HG03565 (cell line): ENCODE data around the gene FAAH2.
"Not testable (repeated sequence)": the region's sequence is repeated elsewhere in the genome, so short reads cannot be mapped to it uniquely, and the experiment has no call there.

ENCODE experiments used
- ATAC-seq: cut with Tn5 transposase; IDR thresholded peaks from one replicate; pipeline ENCODE4 v1.9.1; 2021; ENCODE audit warnings: mild to moderate bottlenecking, moderate library complexity; ENCODE audit not compliant: unreplicated experiment

FAAH2 gene, protein sequence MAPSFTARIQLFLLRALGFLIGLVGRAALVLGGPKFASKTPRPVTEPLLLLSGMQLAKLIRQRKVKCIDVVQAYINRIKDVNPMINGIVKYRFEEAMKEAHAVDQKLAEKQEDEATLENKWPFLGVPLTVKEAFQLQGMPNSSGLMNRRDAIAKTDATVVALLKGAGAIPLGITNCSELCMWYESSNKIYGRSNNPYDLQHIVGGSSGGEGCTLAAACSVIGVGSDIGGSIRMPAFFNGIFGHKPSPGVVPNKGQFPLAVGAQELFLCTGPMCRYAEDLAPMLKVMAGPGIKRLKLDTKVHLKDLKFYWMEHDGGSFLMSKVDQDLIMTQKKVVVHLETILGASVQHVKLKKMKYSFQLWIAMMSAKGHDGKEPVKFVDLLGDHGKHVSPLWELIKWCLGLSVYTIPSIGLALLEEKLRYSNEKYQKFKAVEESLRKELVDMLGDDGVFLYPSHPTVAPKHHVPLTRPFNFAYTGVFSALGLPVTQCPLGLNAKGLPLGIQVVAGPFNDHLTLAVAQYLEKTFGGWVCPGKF

DNA sequence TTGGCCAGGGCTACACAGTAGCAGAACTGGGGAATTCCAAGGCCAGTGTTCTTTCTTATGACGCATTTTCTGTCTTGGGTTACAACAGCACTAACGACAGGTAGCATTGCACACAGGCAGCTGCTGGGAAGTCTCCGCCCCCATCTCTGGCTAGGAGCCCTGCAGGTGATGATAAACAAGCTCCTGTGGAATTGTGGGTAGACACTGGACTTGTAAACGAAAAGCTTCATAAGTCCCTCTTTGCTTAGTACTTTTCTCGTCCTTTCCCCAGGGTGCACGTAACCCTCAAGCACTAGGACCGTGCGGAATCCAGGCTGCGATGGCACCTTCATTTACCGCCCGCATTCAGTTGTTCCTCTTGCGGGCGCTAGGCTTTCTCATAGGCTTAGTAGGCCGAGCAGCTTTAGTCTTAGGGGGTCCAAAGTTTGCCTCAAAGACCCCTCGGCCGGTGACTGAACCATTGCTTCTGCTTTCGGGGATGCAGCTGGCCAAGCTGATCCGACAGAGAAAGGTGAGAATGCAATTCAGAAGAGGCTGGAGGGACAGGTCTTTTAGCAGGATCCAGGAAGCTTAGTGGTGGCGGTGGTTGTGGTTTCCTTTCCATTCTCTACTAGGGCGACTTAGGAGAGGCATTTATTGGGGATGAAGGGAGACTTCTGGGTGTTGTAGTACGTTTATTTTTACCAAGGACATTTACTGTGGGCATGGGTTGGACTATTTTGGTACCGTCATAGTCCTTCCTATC is at the start of gene FAAH2:
Gene FAAH2 (plus strand): TSS at position 200 of the 745 bp plus-strand sequence. CDS start 120 bp downstream, at position 320.
- ATAC-seq: peak; percentile 75

DNA sequence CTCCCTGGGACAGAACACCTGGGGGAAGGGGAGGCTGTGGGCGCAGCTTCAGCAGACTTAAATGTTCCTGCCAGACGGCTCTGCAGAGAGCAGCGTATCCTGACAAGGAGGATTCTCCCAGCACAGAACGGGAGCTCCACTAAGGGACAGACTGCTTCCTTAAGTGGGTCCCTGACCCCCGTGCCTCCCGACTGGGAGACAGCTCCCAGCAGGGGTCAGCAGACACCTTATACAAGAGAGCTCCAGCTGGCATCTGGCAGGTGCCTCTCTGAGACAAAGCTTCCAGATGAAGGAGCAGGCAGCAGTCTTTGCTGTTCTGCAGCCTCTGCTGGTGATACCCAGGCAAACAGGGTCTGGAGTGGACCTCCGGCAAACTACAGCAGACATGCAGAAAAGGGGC is 44.5 kb upstream of the FAAH2 start:
- no peak for ATAC-seq

DNA sequence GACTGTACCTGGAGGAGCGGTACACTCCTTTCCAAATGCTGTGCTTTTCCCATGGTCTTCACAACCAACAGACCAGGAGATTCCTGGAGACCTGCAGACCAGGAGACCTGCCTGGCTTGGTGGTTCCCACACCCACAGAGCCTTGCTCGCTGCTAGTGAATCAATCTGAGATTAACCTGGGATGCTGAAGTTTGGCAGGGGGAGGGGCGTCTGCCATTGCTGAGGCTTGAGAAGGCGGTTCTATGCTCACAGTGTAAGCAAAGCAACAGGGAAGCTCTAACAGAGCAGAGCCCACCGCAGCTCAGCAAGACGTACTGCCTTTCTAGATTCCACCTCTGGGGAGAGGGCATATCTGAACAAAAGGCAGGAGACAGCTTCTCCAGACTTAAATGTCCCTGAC is 34.5 kb upstream of the FAAH2 start:
- no peak for ATAC-seq

DNA sequence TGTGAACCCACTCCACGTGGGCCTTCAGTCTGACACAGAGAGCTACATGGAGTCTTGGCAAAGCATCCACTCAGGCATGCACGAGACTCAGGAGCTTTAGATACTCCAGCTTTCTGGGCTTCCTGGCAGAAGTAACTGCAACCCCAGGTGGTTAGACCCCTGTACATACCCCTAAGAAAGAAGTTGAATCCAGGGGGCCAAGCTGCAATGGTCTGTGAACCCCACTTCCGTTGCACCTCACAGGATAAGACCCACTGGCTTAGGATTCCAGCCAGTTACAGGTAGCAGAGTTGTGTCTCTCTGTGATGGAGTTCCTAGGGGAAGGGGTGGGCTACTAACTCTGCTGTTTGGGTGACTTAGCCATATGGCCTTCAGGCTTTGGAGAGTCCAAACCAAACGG is 21.4 kb upstream of the FAAH2 start:
- ATAC-seq: no peak

DNA sequence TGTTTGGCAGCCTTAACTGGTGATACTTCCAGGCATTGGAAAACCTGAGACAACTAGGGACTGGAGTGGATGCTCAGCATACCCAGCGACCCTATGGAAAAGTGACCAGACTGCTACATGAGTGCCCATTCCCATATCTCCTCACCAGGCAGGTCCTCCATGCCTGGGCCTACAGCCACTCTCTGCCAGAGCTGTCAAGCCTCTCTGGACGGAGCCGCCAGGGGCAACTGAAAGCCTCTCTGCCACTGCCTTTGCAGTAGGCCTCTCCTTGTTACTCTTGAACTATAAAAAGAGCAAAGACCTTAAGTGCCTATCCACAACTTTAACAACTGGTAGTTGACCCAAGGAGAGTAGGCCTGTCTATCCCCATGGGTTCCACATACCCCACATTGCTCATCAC is 20.2 kb upstream of the FAAH2 start:
- ATAC-seq: no peak

DNA sequence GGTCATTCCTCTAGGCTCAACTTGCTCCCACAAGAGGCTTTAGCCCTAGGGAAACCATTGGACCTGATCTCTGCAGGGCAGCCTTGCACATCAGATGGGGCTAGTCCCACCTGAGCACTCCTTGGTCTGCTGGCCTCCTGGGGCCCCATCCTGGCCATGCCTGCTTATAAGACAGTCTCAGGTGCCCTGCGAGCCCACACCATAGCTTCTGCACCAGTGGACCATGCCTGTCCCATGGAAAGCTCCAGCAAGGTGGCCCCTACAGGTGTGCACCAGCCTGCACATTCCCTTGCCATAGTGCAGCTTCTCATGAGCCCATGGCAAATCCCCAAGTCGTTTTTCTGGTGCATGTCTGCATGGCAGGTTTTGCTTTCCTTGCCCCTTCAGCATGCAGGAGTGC is 19.6 kb upstream of the FAAH2 start:
- ATAC-seq: no peak

DNA sequence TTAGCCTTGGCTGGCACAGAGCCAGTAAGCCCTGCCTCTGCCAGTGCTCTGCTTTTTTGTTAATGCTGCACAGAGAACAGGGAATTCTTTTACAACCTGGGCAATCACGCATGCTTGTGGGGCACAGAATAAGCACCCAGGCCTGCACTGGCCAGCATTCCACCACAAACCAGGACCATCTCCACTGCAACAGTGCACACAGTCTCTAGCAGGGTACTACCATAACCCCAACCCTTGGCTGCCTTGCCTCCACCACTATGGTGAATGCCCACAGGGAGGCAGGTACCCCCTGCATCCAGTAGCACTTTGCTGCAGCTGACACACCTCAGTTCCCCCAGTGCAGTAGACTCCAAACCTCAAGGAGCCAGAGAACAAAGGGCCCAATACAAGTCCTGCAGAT is 19.2 kb upstream of the FAAH2 start:
- ATAC-seq: no peak

DNA sequence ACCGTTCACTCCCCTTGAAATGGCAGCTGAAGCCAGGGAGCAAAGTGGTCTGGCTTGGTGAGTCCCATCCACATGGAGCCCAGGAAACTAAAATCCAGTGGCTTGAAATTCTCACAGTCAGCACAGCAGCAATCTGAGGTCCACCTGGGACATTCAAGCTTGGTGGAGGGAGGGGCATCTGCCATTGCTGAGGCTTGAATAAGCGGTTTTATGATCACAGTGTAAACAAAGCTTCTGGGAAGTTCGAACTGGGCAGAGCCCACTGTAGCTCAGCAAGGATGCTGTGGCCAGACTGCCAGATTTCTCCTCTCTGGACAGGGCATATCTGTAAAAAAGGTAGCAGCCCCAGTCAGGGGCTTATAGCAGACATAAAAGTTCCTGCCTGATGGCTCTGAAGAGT is 15.5 kb upstream of the FAAH2 start:
- ATAC-seq: no peak

DNA sequence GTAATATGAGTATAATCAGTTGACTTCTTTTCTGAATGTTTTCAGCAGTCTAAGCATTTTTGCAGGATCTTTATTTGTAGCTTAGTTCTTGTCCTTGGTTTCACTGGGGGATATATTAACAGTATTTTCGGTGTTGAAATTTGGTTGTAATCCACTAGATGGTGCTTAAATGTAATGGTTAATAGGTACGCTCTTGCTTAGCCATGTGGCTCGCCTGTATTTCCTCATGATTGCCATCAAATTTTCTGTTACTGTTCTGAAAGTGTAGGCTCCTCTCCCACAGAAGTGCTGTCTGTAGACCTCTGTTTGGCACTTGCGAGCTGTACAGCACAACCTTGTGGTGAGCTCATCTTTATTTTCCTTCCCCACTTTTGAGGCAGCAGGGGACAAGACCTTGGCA is 3.9 kb upstream of the FAAH2 start:
- ATAC-seq: no peak

DNA sequence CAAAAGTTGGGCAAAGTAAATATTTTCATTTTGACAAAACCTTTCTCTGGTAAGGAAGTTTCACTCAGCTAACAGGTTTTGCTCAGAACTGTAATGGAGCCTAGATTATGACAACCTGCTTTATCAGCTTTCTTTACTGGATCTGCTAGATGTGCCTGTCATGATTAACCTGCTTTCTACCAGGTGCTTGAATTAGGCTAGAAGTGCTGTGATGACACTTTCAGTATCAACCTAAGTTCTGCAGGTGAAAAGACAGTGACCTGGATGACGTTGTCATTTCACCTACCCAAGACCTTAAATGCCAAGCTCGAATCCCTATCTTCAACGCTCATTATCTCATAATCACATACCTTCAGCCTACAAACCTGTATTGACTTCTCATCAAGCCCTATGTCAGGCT is 1.5 kb upstream of the FAAH2 start:
- no peak for ATAC-seq

DNA sequence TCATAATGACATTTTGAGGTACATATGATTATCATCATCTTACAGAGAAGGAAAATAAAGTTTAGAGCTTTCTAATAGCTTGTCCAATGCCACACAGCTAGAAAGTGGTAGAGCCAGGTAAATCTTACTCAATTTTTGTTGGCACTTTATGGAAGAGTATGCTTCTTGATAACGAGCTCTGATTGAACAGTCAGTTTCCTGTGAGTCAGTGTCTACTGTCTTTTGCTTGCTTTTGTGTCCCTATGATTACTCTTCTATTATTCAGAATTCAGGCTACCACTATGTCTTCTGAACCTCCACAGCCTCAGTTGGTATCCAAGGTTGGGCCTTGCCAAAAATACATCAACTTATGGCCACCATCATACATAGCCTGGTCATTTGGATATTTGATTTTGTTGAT is 2.6 kb downstream of the FAAH2 start:
- ATAC-seq: no peak

DNA sequence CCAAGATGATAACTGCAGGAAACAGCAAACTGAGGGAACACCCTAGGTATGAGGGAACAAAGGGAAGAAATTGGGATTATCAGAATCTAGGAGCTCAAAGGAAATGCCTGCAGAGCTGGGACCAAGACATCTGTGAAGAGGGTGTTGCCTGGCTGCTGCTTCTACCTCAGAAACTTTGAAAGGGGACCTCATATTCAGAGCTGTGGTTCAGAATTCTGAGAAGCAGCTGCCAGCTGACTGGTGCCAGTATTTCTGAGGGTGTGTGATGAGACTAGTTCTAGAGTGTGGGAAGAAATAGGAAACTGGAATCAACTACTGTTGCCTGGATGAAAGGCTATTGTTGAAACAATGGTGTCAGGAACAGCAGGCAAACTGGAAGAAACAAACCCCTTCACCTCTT is 8.5 kb downstream of the FAAH2 start:
- ATAC-seq: no peak

DNA sequence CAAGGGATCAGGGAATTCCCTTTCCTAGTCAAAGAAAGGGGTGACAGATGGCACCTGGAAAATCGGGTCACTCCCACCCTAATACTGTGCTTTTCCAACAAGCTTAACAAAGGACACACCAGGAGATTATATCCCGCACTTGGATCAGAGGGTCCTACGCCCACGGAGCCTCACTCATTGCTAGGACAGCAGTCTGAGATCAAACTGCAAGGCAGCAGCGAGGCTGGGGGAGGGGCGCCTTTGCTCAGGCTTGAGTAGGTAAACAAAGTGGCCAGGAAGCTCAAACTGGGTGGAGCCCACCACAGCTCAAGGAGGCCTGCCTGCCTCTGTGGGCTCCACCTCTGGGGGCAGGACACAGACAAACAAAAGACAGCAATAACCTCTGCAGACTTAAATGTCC is 9.2 kb downstream of the FAAH2 start:
- ATAC-seq: not testable (repeated sequence)

DNA sequence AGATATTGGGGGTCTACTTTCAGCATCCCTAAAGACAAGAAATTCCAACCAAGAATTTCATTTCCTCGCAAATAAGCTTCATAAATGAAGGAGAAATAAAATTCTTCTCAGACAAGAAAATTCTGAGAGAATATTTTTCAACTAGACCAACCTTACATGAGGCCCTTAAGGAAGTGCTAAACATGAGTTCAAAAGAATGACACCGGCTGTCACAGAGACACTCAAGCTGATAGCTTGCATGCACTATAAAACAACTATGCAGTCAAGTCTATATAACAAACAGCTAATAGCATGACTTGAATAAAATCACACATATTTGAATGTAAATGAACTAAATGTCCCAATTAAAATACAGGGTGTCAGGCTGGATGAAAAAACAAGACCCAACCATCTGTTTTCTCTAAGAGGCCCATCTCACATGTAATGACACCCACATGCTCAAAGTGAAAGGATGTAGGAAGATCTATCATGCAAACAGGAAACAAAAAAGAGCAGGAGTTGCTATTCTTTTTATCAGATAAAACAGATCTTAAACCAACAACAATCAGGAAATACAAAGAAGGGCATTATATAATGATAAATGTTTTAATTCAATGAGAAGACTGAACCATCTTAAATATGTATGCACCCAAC is 27.2 kb downstream of the FAAH2 start:
- ATAC-seq: no peak

DNA sequence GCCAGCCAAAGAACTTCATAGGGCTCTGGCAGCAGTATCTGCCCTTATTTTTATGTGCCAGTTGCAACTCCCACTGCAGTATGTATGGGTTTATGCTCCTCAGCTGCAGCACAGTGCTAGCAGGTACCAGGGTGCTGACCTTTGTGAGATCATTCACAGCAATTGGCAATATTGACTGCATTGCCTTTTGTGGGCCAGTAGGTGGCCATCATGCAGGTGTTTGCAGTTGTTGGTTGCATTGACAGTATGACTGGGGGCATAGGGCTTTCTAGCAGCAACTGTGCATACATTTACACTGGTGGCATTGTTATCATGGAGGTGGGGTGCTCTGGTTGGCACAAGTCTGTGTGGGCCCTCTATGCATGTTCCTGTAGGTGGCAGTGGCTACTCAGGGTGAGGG is 42.5 kb downstream of the FAAH2 start:
- ATAC-seq: no peak

DNA sequence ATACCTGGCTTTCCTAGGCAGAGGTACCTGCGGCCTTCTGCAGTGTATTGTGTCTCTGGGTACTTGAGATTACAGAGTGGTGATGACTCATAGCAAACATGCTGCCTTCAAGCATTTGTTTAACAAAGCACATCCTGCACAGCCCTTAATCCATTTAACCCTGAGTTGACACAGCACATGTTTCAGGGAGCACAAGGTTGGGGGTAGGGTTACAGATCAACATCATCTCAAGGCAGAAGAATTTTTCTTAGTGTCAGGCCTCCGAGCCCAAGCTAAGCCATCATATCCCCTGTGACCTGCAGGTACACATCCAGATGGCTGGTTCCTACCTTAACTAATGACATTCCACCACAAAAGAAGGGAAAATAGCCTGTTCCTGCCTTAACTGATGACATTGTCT is 49.3 kb downstream of the FAAH2 start:
- not testable (repeated sequence) for ATAC-seq

DNA sequence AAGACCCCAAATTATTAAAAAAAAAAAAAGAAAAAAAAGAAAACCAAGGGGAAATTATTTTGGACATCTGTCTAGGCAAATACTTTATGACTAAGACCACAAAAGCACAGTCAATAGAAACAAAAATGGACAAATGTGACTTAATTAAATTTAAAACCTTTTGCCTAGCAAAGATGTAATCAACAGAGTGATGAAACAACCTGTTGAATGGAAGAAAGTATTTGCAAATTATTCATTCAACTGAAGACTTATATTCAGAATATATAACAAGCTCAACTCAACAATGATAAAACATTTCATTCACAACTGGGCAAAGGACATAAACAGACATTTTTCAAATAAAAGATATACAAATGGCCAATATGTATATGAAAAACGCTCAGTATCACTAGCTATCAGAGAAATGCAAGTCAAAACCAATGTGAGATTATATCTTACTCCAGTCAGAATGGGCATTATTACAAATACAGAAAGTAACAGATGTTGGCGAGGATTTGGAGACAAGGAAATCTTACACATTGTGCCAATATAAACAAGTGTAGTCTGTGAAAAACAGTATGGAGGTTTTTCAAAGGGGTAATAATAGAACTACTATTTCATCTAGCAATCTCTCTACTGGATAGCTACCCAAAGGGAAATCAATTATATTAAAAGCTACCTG is 67.1 kb downstream of the FAAH2 start:
- no peak for ATAC-seq

DNA sequence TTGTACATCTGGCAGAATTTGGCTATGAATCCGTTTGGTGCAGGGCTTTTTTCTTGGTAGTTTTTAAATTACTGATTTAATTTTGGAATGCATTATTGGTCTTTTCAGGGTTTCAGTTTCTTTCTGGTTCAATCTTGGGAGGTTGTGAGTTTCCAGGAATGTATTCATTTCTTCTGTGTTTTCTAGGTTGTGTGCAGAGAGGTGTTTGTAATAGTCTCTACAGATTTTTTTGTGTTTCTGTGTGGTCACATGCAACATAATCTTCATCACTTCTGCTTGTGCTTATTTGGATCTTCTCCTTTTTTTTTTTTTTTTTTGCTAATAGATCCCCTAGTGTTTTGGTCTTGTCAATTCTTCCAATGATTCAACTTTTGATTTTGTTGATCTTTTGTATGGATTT is 77.6 kb downstream of the FAAH2 start:
- no peak for ATAC-seq

DNA sequence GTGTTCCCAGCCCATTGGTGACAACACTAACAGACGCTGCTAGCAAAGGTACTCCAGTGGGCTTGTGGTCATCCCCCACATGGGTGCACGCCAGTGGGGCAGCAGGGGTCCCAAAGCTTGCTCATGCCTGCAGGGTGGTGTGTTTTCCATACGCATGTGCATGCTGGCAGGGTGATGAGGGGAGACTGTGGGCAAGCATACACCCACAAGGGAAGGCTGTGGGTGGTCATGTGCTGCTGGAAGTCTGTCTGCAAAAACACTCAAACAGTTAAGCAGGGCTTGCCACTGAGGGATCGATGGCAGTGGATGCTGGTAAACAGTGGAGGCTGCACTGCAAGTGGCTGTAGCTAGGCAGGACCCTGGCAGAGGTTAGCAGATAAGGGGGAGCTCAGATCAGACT is 79.9 kb downstream of the FAAH2 start:
- ATAC-seq: no peak

DNA sequence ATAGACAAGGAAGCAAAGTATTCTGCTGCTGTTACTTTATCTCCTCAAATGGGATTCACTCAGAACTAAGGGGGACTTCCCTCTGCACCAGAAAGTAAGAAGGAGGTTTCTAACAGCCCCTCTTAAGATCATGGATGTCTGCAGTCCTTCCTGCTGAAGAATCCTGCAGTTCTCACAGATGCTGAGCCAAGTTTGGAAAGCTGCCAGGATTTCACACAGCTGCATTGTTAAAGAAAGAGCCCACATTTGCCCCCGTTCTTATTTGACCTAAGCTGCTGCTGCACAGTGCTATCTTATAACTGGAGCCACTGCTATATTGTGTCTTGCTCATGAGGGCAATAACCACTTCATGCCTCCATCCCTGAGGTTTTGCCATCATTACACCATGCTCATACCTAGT is 81.1 kb downstream of the FAAH2 start:
- no peak for ATAC-seq

DNA sequence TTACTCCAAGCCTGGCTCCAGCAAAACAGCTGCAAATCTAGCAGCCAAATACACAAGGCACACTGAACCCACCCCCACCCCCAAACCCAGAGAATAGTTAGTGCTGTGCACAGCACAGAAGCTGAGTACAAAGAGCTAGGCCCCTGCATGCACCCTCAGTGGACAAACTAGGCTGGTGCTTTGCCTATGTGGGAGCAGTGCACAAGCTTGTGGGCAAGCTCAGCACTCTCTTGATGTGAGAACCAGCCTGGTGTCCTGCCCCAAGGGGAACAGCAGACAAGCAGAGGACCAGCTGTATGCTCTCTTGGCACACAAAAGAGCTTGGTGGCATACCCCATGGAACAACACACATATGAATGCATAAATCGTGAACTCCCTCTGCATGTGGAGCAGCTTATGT is 81.7 kb downstream of the FAAH2 start:
- no peak for ATAC-seq
